GM23338 (cell line): Measurements from ENCODE around the gene NCKAP5. TPM values are rescaled to one million over a fixed set of nuclear protein-coding genes. Genes with fewer than 3 reads are reported as not detected.

ENCODE experiments used
- ATAC-seq: fragments of 200-7000 bp; cut with Tn5 transposase; 3 replicates; pipeline ENCODE4 v1.9.1; 2020
- DNase-seq: peaks from one replicate; pipeline ENCODE4 v3.0.0-alpha.2; 2015; ENCODE audit warnings: low spot score
- H2AFZ ChIP-seq: fragments of 200-600 bp; sonication (generic); 2 replicates; pipeline ENCODE4 v1.8.0; 2016; ENCODE audit warnings: antibody characterized with exemption, mild to moderate bottlenecking, moderate library complexity
- H3F3A ChIP-seq: fragments of 200-600 bp; sonication (generic); replicated peaks from 2 replicates; pipeline ENCODE4 v1.8.0; 2017; ENCODE audit warnings: antibody characterized with exemption, mixed run types, low read depth
- H3K27ac ChIP-seq: fragments of 200-600 bp; sonication (generic); 2 replicates; pipeline ENCODE4 v1.6.1; 2016; ENCODE audit warnings: low read depth
- H3K27me3 ChIP-seq: fragments of 200-600 bp; sonication (generic); 2 replicates; pipeline ENCODE4 v1.8.0; 2016; ENCODE audit warnings: mild to moderate bottlenecking, mixed run types, moderate library complexity; ENCODE audit not compliant: insufficient read depth
- H3K36me3 ChIP-seq: fragments of 200-600 bp; sonication (generic); 2 replicates; pipeline ENCODE4 v1.8.0; 2016; ENCODE audit warnings: mild to moderate bottlenecking; ENCODE audit not compliant: insufficient read depth
- H3K4me1 ChIP-seq: fragments of 200-600 bp; sonication (generic); 2 replicates; pipeline ENCODE4 v1.8.0; 2016; ENCODE audit warnings: mild to moderate bottlenecking, moderate library complexity; ENCODE audit not compliant: insufficient read depth
- H3K4me2 ChIP-seq: fragments of 200-600 bp; sonication (generic); 2 replicates; pipeline ENCODE4 v1.7.1; 2017; ENCODE audit warnings: mixed run types
- H3K4me3 ChIP-seq: fragments of 200-600 bp; sonication (generic); 2 replicates; pipeline ENCODE4 v1.6.1; 2016; ENCODE audit warnings: mixed run types
- H3K79me2 ChIP-seq: fragments of 200-600 bp; sonication (generic); replicated peaks from 2 replicates; pipeline ENCODE4 v1.8.0; 2017; ENCODE audit warnings: mild to moderate bottlenecking; ENCODE audit not compliant: insufficient read depth
- H3K9me2 ChIP-seq: fragments of 200-600 bp; sonication (generic); 2 replicates; pipeline ENCODE4 v1.8.0; 2017; ENCODE audit not compliant: insufficient read depth
- H4K20me1 ChIP-seq: fragments of 200-600 bp; sonication (generic); replicated peaks from 2 replicates; pipeline ENCODE4 v1.8.0; 2017; ENCODE audit warnings: mild to moderate bottlenecking; ENCODE audit not compliant: insufficient read depth
- H3K27ac Mint-ChIP-seq: 2 replicates; pipeline ENCODE4 v1.8.0; 2020; ENCODE audit warnings: inconsistent platforms, mild to moderate bottlenecking, moderate library complexity, mixed read lengths
- H3K27me3 Mint-ChIP-seq: 3 replicates; pipeline ENCODE4 v1.8.0; 2022; ENCODE audit warnings: low read depth, mild to moderate bottlenecking, moderate library complexity, mixed read lengths, inconsistent platforms; ENCODE audit not compliant: insufficient read depth, poor library complexity
- H3K36me3 Mint-ChIP-seq: 3 replicates; pipeline ENCODE4 v1.8.0; 2021; ENCODE audit warnings: low read depth, mild to moderate bottlenecking, inconsistent platforms, moderate library complexity, mixed read lengths
- H3K4me1 Mint-ChIP-seq: 3 replicates; pipeline ENCODE4 v1.8.0; 2020; ENCODE audit warnings: mild to moderate bottlenecking, inconsistent platforms, mixed read lengths
- H3K4me3 Mint-ChIP-seq: 3 replicates; pipeline ENCODE4 v1.8.0; 2021; ENCODE audit warnings: moderate library complexity, mild to moderate bottlenecking, inconsistent platforms, mixed read lengths
- H3K9me3 Mint-ChIP-seq: 3 replicates; pipeline ENCODE4 v1.8.0; 2020; ENCODE audit warnings: moderate library complexity, mild to moderate bottlenecking, inconsistent platforms, mixed read lengths
- EZH2 ChIP-seq: fragments of 200-600 bp; sonication (generic); IDR thresholded peaks from one replicate; pipeline ENCODE4 v1.8.0; 2017; ENCODE audit warnings: antibody characterized with exemption, mild to moderate bottlenecking, low read depth; ENCODE audit not compliant: unreplicated experiment
- JUNB ChIP-seq: IDR thresholded peaks from one replicate; pipeline ENCODE4 v1.6.1; 2016; ENCODE audit warnings: antibody characterized with exemption; ENCODE audit not compliant: unreplicated experiment
- NANOG ChIP-seq: IDR thresholded peaks from 2 replicates; pipeline ENCODE4 v1.6.1; 2016; ENCODE audit warnings: antibody characterized with exemption, borderline replicate concordance
- POLR2AphosphoS5 ChIP-seq: IDR thresholded peaks from 2 replicates; pipeline ENCODE4 v1.6.1; 2016; ENCODE audit warnings: antibody characterized with exemption, low read depth
- STAT1 ChIP-seq: IDR thresholded peaks from one replicate; pipeline ENCODE4 v1.6.1; 2016; ENCODE audit warnings: antibody characterized with exemption; ENCODE audit not compliant: unreplicated experiment
- ZNF114 ChIP-seq: fragments of 250-450 bp; sonication (Bioruptor Pico); IDR thresholded peaks from 2 replicates; pipeline ENCODE4 v1.5.0; 2020; ENCODE audit warnings: mild to moderate bottlenecking, moderate library complexity
- ZNF331 ChIP-seq: fragments of 250-450 bp; sonication (Bioruptor Pico); IDR thresholded peaks from 2 replicates; pipeline ENCODE4 v1.5.0; 2020; ENCODE audit warnings: low read depth, mild to moderate bottlenecking, moderate library complexity
- ZNF462 ChIP-seq: fragments of 250-450 bp; sonication (Bioruptor Pico); IDR thresholded peaks from 2 replicates; pipeline ENCODE4 v1.5.0; 2020; ENCODE audit warnings: mild to moderate bottlenecking, moderate library complexity
- polyA plus RNA-seq: library from polyadenylated mRNA; unstranded; fragments of >200 nt; fragmentation: Nextera tagmentation; extraction: Ambion mirVana; gene quantifications from 2 replicates; pipeline ENCODE4 v1.2.1, GENCODE V29; 2016
- total RNA-seq: library from RNA; depleted of rRNA; stranded (reverse); fragments of >200 nt; shearing (Covaris generic); gene quantifications from 2 replicates; pipeline ENCODE4 v1.2.3, GENCODE V29; 2014
- TF ChIP-seq, protein P1 (sequence below): IDR thresholded peaks from 2 replicates; pipeline ENCODE4 v1.6.1; 2016; ENCODE audit warnings: antibody characterized with exemption

Gene NCKAP5
- total and polyA plus RNA-seq, 2 experiments from 2014 or later: 0.34 to 0.73 TPM

GRCh38 chr2:132896073-132896472 is 672.2 kb downstream of the NCKAP5 start:
- no peaks in the 10 kb centered on the region; the same call in 2 of the 3 replicates for H3K36me3 Mint-ChIP-seq
- Histone ChIP-seq H3K4me1 (no peaks in the 10 kb centered on the region), H3K4me3 (no peak overlapping the region), H3F3A (no peaks in the 10 kb centered on the region), H4K20me1 (no peaks in the 10 kb centered on the region), H3K79me2 (no peaks in the 10 kb centered on the region), H3K4me2 (no peak overlapping the region), H3K27ac (no peak overlapping the region), H3K9me2 (no peaks in the 10 kb centered on the region), H3K36me3 (no peaks in the 10 kb centered on the region), H3K27me3 (no peaks in the 10 kb centered on the region), H2AFZ (no peak overlapping the region)
- H3K27ac Mint-ChIP-seq: no peak overlapping the region
- TF ChIP-seq EZH2: no peak
- TF ChIP-seq ZNF462 (CRISPR knock-in tag): no peak
- TF ChIP-seq JUNB: no peak
- TF ChIP-seq ZNF331 (CRISPR knock-in tag): no peak
- no peak for TF ChIP-seq ZNF114
- TF ChIP-seq NANOG: no peak
- H3K4me1 Mint-ChIP-seq: no peaks in the 10 kb centered on the region
- ATAC-seq (no peak), DNase-seq (no peak)
- H3K4me3 Mint-ChIP-seq: no peak overlapping the region
- no peaks in the 10 kb centered on the region for H3K27me3 Mint-ChIP-seq
- H3K9me3 Mint-ChIP-seq: no peaks in the 10 kb centered on the region

DNA sequence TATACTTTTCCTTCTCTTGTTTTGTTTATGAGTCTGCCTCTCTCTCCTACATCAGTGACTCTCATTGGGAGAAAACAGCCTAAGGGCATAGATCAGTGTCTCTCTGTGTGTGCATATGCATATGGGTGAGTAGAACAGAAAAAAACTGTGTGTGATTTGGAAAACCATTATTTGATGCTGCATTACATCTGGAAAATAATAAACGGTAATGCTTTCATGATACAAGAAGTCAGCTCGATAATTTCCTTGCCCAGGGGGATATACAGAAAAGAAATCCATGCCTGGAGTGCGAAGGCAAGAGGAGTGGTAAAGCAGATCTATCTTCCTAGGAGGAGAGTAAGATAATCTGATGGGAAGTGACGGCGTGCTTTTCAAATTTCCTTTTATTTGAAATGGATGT is 676.8 kb downstream of the NCKAP5 start:
- H3K27ac Mint-ChIP-seq: no peak overlapping the region
- H3K9me3 Mint-ChIP-seq: peaks cover 6% of the 10 kb centered on the region; the same call in 2 of the 3 replicates
- TF ChIP-seq EZH2: no peak
- TF ChIP-seq ZNF114: no peak
- no peak for TF ChIP-seq STAT1
- TF ChIP-seq, protein P1, sequence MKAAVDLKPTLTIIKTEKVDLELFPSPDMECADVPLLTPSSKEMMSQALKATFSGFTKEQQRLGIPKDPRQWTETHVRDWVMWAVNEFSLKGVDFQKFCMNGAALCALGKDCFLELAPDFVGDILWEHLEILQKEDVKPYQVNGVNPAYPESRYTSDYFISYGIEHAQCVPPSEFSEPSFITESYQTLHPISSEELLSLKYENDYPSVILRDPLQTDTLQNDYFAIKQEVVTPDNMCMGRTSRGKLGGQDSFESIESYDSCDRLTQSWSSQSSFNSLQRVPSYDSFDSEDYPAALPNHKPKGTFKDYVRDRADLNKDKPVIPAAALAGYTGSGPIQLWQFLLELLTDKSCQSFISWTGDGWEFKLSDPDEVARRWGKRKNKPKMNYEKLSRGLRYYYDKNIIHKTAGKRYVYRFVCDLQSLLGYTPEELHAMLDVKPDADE: no peak
- no peak for TF ChIP-seq POLR2AphosphoS5

More for the DNA sequence above, 676.8 kb downstream of the NCKAP5 start:
- peaks cover 3% of the 10 kb centered on the region; the same call in 1 of the 3 replicates for H3K36me3 Mint-ChIP-seq
- H4K20me1 ChIP-seq: no peaks in the 10 kb centered on the region
- no peaks in the 10 kb centered on the region for H3K9me2 ChIP-seq
- peaks cover 3% of the 10 kb centered on the region for H3K27me3 Mint-ChIP-seq
- DNase-seq (no peak), ATAC-seq (no peak)
- 0 out of 2 replicates have a peak, but pooled peaks cover 4% of the 10 kb centered on the region for H3K36me3 ChIP-seq
- no peak overlapping the region for H3K4me3 Mint-ChIP-seq
- peak overlapping the region; percentile 18; the same call in 1 of the 2 replicates for H2AFZ ChIP-seq
- no peaks in the 10 kb centered on the region for H3F3A ChIP-seq
- H3K4me2 ChIP-seq: no peak overlapping the region
- no peaks in the 10 kb centered on the region for H3K4me1 ChIP-seq
- no peaks in the 10 kb centered on the region for H3K4me1 Mint-ChIP-seq
- H3K79me2 ChIP-seq: no peaks in the 10 kb centered on the region
- H3K4me3 ChIP-seq: no peak overlapping the region
- no peaks in the 10 kb centered on the region for H3K27me3 ChIP-seq
- no peak overlapping the region for H3K27ac ChIP-seq
